Effector memory CD4-positive, alpha-beta T cell (primary cell): Measurements from ENCODE around the gene KRTAP7-1.
A peak's percentile ranks its signal among the peaks of the same experiment; 100 is the strongest.

Experiments used
- DNase-seq, 3 donors: peaks; one replicate each; pipeline ENCODE4 v3.0.0-alpha.2; 2020
- H3K27ac ChIP-seq: 2 replicates; pipeline ENCODE4 v1.7.0; 2013; ENCODE audit warnings: mild to moderate bottlenecking, low read length, moderate library complexity; ENCODE audit not compliant: insufficient read depth, poor library complexity, severe bottlenecking
- H3K27me3 ChIP-seq: replicated peaks from 2 replicates; pipeline ENCODE4 v1.7.0; 2013; ENCODE audit warnings: mild to moderate bottlenecking, low read length; ENCODE audit not compliant: insufficient read depth, control insufficient read depth, poor library complexity, severe bottlenecking
- H3K36me3 ChIP-seq: 2 replicates; pipeline ENCODE4 v1.7.0; 2013; ENCODE audit warnings: mild to moderate bottlenecking, low read length, moderate library complexity; ENCODE audit not compliant: control insufficient read depth, insufficient read depth
- H3K4me1 ChIP-seq: 2 replicates; pipeline ENCODE4 v1.7.0; 2013; ENCODE audit warnings: low read length, mild to moderate bottlenecking; ENCODE audit not compliant: control insufficient read depth, insufficient read depth, poor library complexity, severe bottlenecking
- H3K4me3 ChIP-seq: 2 replicates; pipeline ENCODE4 v1.7.0; 2013; ENCODE audit warnings: low read length, low read depth, mild to moderate bottlenecking; ENCODE audit not compliant: insufficient read depth, poor library complexity, severe bottlenecking
- H3K9me3 ChIP-seq: 2 replicates; pipeline ENCODE4 v1.7.0; 2013; ENCODE audit warnings: mild to moderate bottlenecking, low read length, moderate library complexity; ENCODE audit not compliant: control insufficient read depth
- total RNA-seq, 3 donors: gene quantifications; one replicate each; lab custom pipeline; 2026; lab: John Stamatoyannopoulos, UW

KRTAP7-1 gene, protein sequence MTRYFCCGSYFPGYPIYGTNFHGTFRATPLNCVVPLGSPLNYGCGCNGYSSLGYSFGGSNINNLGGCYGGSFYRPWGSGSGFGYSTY
- total RNA-seq, result 0 reads per million in 3 donors

DNA sequence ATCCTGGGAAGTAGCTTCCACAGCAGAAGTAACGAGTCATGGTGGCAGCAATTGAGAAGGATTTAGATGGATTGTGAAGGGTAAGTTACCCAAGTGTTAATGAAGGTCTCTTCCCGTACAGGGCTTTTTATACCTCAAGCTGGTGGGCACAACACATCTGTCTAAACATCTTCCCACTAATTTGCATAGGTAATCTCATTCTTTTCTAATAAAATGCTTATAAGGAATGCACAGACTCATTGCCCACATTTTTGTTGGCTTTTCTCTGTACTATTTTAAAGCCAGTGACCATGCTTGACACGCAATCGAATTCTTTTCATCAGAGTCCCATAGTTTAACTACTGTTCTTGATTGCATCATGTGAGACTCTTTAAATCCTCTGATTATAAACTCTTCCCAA is at the start of gene KRTAP7-1:
KRTAP7-1 (minus strand) TSS at position 101 of the 400 bp plus-strand sequence; CDS start at position 40, 61 bp downstream.
- no peaks in the 10 kb centered on the region for H3K4me1 ChIP-seq
- no peak for DNase-seq
- H3K9me3 ChIP-seq, result no peaks in the 10 kb centered on the region
- no peak within 1 kb of the TSS for H3K27ac ChIP-seq
- H3K27me3 ChIP-seq, result no peaks in the 10 kb centered on the region
- H3K4me3 ChIP-seq, result no peak within 1 kb of the TSS
- H3K36me3 ChIP-seq, result no peaks in the 10 kb centered on the region

GRCh38 chr21:30874526-30874925 is 45.0 kb upstream of the KRTAP7-1 start:
- Histone ChIP-seq H3K4me3 (no peak overlapping the region), H3K27me3 (no peaks in the 10 kb centered on the region), H3K4me1 (no peaks in the 10 kb centered on the region), H3K9me3 (no peaks in the 10 kb centered on the region), H3K27ac (no peak overlapping the region), H3K36me3 (no peaks in the 10 kb centered on the region)
- no peak for DNase-seq

GRCh38 chr21:30847627-30848500 is 18.3 kb upstream of the KRTAP7-1 start:
- H3K27ac ChIP-seq, result no peak overlapping the region
- no peaks in the 10 kb centered on the region for H3K36me3 ChIP-seq
- no peaks in the 10 kb centered on the region for H3K27me3 ChIP-seq
- H3K4me3 ChIP-seq, result no peak overlapping the region
- no peak for DNase-seq
- no peaks in the 10 kb centered on the region for H3K4me1 ChIP-seq
- no peaks in the 10 kb centered on the region for H3K9me3 ChIP-seq

DNA sequence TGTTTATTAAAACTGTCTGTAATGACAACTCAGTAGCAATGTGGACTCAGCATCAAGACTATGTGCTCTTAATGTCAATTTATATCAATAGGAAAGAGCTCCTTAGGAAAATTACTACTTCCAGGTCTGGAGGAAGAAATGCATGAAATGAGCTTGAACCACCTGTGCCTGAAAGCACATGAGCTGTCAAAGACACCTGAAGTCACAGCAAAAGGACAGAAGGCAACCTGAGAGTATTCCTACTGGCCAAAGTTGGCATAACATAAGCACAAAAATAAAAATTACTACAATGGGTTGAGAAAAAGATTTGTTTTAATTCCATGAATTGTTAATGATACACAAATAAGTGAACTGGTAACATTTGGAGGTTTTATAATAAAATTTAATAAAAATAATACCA is 13.4 kb upstream of the KRTAP7-1 start:
- Histone ChIP-seq H3K9me3 (no peaks in the 10 kb centered on the region), H3K27ac (no peak overlapping the region)

GRCh38 chr21:30839304-30839703 is 9.7 kb upstream of the KRTAP7-1 start:
- no peaks in the 10 kb centered on the region for H3K27me3 ChIP-seq
- H3K4me3 ChIP-seq, result no peak overlapping the region
- no peaks in the 10 kb centered on the region for H3K9me3 ChIP-seq
- no peaks in the 10 kb centered on the region for H3K36me3 ChIP-seq
- H3K27ac ChIP-seq, result no peak overlapping the region
- H3K4me1 ChIP-seq, result no peaks in the 10 kb centered on the region
- DNase-seq, result no peak

More for the DNA sequence above, 13.4 kb upstream of the KRTAP7-1 start:
- no peaks in the 10 kb centered on the region for H3K27me3 ChIP-seq
- no peak overlapping the region for H3K4me3 ChIP-seq
- no peak for DNase-seq
- no peaks in the 10 kb centered on the region for H3K4me1 ChIP-seq
- no peaks in the 10 kb centered on the region for H3K36me3 ChIP-seq

DNA sequence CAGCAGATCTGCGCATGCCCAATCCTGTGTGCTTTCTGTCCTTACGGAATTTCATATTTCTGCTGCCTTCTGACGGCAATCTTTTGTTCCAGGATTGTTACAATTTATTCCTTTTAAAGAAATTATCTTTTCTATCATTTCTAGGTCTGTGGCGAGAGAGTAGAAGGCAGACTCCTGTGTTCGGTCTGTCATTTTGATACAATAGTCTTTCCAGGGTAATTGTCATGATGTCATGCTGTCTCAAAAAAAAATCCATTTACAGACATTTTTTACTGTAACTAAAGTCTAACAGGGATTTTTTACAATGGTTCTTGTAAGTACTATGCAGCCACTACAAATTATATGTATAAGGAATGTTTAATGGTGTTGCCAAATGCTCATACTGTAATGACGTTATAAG is 9.0 kb upstream of the KRTAP7-1 start:
- H3K9me3 ChIP-seq, result no peaks in the 10 kb centered on the region
- H3K27ac ChIP-seq, result no peak overlapping the region
- no peak overlapping the region for H3K4me3 ChIP-seq
- no peaks in the 10 kb centered on the region for H3K27me3 ChIP-seq
- no peaks in the 10 kb centered on the region for H3K4me1 ChIP-seq
- H3K36me3 ChIP-seq, result no peaks in the 10 kb centered on the region
- no peak for DNase-seq

- Histone ChIP-seq H3K27ac (no peak overlapping the region), H3K4me3 (no peak overlapping the region), H3K4me1 (no peaks in the 10 kb centered on the region), H3K27me3 (no peaks in the 10 kb centered on the region), H3K36me3 (no peaks in the 10 kb centered on the region), H3K9me3 (no peaks in the 10 kb centered on the region)
- peak; percentile 2 to 9 (median 6) for DNase-seq
These were observed 1.7 kb upstream of the KRTAP7-1 start for GRCh38 chr21:30831194-30831765.

- H3K27ac ChIP-seq, result no peak overlapping the region
- H3K9me3 ChIP-seq, result no peaks in the 10 kb centered on the region
- H3K4me3 ChIP-seq, result no peak overlapping the region
- H3K36me3 ChIP-seq, result no peaks in the 10 kb centered on the region
- no peaks in the 10 kb centered on the region for H3K27me3 ChIP-seq
- no peak for DNase-seq
- no peaks in the 10 kb centered on the region for H3K4me1 ChIP-seq
These were observed 10.5 kb downstream of the KRTAP7-1 start for GRCh38 chr21:30818837-30819610.

DNA sequence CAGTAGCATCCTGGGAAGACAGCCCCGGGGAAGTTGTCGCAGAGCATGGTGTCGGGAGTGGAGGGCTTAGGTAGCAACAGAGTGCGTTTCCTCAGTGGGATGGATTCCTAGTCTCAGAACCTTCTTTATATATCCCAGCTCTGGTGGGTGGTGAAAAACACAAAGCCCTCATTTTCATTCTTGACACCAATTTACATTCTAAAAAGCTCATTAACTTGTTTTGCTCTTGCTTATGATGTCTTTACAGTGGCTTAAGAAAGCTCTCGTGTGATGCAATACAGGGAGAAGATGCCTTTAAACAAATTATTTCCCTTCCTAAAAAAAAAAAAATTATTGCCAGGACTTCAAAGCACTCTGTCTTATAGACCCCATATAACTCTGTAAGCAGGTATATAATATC is 16.4 kb downstream of the KRTAP7-1 start, which contains the start of gene KRTAP8-1:
KRTAP8-1 (minus strand) TSS at position 101 of the 400 bp plus-strand sequence; CDS start at position 47, 54 bp downstream.
- Histone ChIP-seq H3K9me3 (no peaks in the 10 kb centered on the region), H3K4me1 (no peaks in the 10 kb centered on the region), H3K27me3 (no peaks in the 10 kb centered on the region), H3K27ac (no peak within 1 kb of the TSS), H3K4me3 (no peak within 1 kb of the TSS), H3K36me3 (no peaks in the 10 kb centered on the region)
- no peak for DNase-seq
